Measurements from ENCODE around the gene ZNF579. TPM values are rescaled to one million over a fixed set of nuclear protein-coding genes. Genes with fewer than 3 reads are reported as not detected.

The ZNF579 gene
- total RNA-seq = 7.1 and 7.6 TPM in 2 replicates

GRCh38 chr19:55580628-55581144, at the start of gene ZNF579:
Gene ZNF579, minus strand, starts transcription at chr19:55580848. Its CDS starts 1,209 bp downstream, at chr19:55579639.

GRCh38 chr19:55624109-55625003, 43.7 kb upstream of the ZNF579 start, which contains the start of gene ZNF784:
Gene ZNF784, minus strand, starts transcription at chr19:55624566. Its CDS starts 5 bp downstream, at chr19:55624561.

GRCh38 chr19:55605637-55606470, 25.2 kb upstream of the ZNF579 start, which contains the start of gene ZNF865:
Gene ZNF865, plus strand, starts transcription at chr19:55605647. Its CDS starts 7,972 bp downstream, at chr19:55613619.

GRCh38 chr19:55599842-55600661, 19.4 kb upstream of the ZNF579 start, which contains the start of gene ZNF524:
Gene ZNF524, plus strand, starts transcription at chr19:55600288. Its CDS starts 1,825 bp downstream, at chr19:55602113.

GRCh38 chr19:55599468-55599841, 18.8 kb upstream of the ZNF579 start, which contains the start of gene FIZ1:
Gene FIZ1, minus strand, starts transcription at chr19:55599517. Its CDS starts 1,652 bp downstream, at chr19:55597865.

GRCh38 chr19:55545443-55545842, 35.2 kb downstream of the ZNF579 start, which contains the start of gene SBK3:
Gene SBK3, minus strand, starts transcription at chr19:55545543. Its CDS starts 0 bp downstream, at chr19:55545543.

GRCh38 chr19:55536951-55537740, 43.5 kb downstream of the ZNF579 start, which contains the start of gene SBK2:
Gene SBK2, minus strand, starts transcription at chr19:55537133. Its CDS starts 839 bp downstream, at chr19:55536294.

Other genes with a start within 250 kb of the ZNF579 start
- 10.5 and 24.3 TPM in 2 replicates for gene KMT5C, start 241.0 kb downstream of the ZNF579 start, total RNA-seq
- 0.11 and 0.79 TPM in 2 replicates for gene COX6B2, start 226.1 kb downstream of the ZNF579 start, total RNA-seq
- gene GARIN5B, start 217.6 kb downstream of the ZNF579 start, total RNA-seq = 0.39 TPM in 1 of 2 replicates, not detected in the other
- 5.1 and 7.7 TPM in 2 replicates for gene IL11, start 210.4 kb downstream of the ZNF579 start, total RNA-seq
- gene TMEM190, start 204.0 kb downstream of the ZNF579 start, total RNA-seq = 2.0 TPM in 1 of 2 replicates, not detected in the other
- 0.39 and 3.7 TPM in 2 replicates for gene TMEM238, start 196.6 kb downstream of the ZNF579 start, total RNA-seq
- gene RPL28, start 194.9 kb downstream of the ZNF579 start, total RNA-seq = 362 and 492 TPM in 2 replicates
- gene UBE2S, start 173.1 kb downstream of the ZNF579 start, total RNA-seq = 30.2 and 81.9 TPM in 2 replicates
- not detected in 2 replicates for gene SHISA7, start 137.5 kb downstream of the ZNF579 start, total RNA-seq
- gene ISOC2, start 119.2 kb downstream of the ZNF579 start, total RNA-seq = 63.6 and 80.4 TPM in 2 replicates
- gene C19orf85, start 116.1 kb downstream of the ZNF579 start, total RNA-seq = not detected in 2 replicates
- gene ZNF628, start 104.2 kb downstream of the ZNF579 start, total RNA-seq = 2.0 and 2.8 TPM in 2 replicates
- gene NAT14, start 95.7 kb downstream of the ZNF579 start, total RNA-seq = 7.7 and 10.6 TPM in 2 replicates
- 0.22 and 1.2 TPM in 2 replicates for gene SSC5D, start 92.4 kb downstream of the ZNF579 start, total RNA-seq
- not detected in 2 replicates for gene SBK2, start 43.7 kb downstream of the ZNF579 start, total RNA-seq
- not detected in 2 replicates for gene SBK3, start 35.3 kb downstream of the ZNF579 start, total RNA-seq
- 5.1 and 8.9 TPM in 2 replicates for gene FIZ1, start 18.7 kb upstream of the ZNF579 start, total RNA-seq
- gene ZNF524, start 19.4 kb upstream of the ZNF579 start, total RNA-seq = 7.5 and 14.1 TPM in 2 replicates
- 1.8 and 2.0 TPM in 2 replicates for gene ZNF865, start 24.8 kb upstream of the ZNF579 start, total RNA-seq
- gene ZNF784, start 43.7 kb upstream of the ZNF579 start, total RNA-seq = 7.5 and 11.0 TPM in 2 replicates
- 8.1 and 10.2 TPM in 2 replicates for gene ZNF580, start 60.2 kb upstream of the ZNF579 start, total RNA-seq
- 33.3 and 57.3 TPM in 2 replicates for gene ZNF581, start 62.8 kb upstream of the ZNF579 start, total RNA-seq
- gene CCDC106, start 67.4 kb upstream of the ZNF579 start, total RNA-seq = 2.8 and 7.5 TPM in 2 replicates
- gene U2AF2, start 74.2 kb upstream of the ZNF579 start, total RNA-seq = 70.3 and 84.4 TPM in 2 replicates
- 14.5 and 98.1 TPM in 2 replicates for gene EPN1, start 94.4 kb upstream of the ZNF579 start, total RNA-seq
- not detected in 2 replicates for gene NLRP9, start 157.6 kb upstream of the ZNF579 start, total RNA-seq
- gene RFPL4A, start 178.2 kb upstream of the ZNF579 start, total RNA-seq = not detected in 2 replicates
- not detected in 2 replicates for gene RFPL4AL1, start 188.3 kb upstream of the ZNF579 start, total RNA-seq

All from placental epithelial cell (primary cell).